Putamen (tissue), 1 donor: ENCODE results near the gene NPEPL1.
A peak's percentile ranks its signal among the peaks of the same experiment; 100 is the strongest.
"Not testable (repeated sequence)": the region's sequence is repeated elsewhere in the genome, so short reads cannot be mapped to it uniquely, and the experiment has no call there.

Experiments
- DNase-seq: peaks from one replicate; pipeline ENCODE4 v3.0.0-alpha.2; 2016; ENCODE audit warnings: low spot score

NPEPL1 gene

DNA sequence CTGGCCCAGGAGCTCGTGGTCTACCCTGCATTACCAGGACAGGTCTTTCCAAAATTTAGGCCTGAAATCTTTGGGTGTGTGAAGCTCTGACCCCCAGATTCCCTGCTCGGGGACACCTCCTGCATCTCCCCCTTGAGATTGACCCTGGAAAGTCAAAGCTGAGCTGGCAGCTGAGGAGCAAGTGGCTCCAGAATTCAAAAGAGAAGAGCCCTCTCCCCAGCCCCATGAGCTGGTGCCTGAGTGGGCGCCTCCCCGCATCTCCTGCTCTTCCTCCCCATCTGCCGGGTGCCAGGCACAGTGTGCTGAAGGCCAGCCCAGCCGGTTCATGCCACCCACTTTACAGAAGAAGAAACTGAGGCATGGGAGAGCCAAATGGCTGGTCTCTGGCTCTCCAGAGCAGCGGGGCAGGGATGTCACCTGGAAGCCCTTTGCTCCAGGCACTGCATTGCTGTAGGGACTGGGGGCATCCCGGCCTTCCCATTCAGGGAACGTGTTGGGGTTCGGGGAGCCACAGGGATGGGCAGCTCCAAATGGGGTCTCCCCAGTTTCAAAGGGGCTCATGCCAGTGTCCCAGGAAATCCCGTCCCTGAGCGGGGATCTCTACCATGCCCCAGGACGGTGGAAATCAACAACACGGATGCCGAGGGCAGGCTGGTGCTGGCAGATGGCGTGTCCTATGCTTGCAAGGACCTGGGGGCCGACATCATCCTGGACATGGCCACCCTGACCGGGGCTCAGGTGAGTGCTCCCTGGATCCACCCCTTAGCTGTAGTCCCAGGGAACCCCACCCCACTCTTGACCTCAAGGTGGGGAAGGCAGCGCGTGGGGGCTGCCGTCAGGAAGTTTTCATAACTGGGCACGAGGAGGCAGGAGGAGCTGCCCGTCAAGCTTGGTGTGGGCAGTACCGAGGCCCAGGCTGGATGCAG is 20.5 kb downstream of the NPEPL1 start:
- no peak for DNase-seq

DNA sequence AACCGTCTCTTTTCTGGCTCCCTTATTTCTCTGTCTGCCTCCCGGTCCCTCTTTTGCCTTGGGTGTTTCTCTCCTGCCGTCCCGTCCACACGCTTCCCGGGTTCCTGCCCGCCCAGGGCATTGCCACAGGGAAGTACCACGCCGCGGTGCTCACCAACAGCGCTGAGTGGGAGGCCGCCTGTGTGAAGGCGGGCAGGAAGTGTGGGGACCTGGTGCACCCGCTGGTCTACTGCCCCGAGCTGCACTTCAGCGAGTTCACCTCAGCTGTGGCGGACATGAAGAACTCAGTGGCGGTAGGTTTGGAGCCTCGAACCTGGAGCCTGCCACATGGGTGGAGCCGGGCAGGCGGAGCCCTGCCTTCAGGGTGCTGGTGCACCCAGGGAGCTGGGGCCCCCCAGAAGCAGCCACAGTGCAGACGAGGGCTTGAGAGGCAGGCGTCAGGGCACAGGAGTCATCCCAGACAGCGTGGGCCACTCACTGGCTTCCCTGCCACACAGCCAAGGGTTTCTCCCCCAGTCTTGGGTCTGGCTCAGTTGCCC is 21.3 kb downstream of the NPEPL1 start:
- no peak for DNase-seq

DNA sequence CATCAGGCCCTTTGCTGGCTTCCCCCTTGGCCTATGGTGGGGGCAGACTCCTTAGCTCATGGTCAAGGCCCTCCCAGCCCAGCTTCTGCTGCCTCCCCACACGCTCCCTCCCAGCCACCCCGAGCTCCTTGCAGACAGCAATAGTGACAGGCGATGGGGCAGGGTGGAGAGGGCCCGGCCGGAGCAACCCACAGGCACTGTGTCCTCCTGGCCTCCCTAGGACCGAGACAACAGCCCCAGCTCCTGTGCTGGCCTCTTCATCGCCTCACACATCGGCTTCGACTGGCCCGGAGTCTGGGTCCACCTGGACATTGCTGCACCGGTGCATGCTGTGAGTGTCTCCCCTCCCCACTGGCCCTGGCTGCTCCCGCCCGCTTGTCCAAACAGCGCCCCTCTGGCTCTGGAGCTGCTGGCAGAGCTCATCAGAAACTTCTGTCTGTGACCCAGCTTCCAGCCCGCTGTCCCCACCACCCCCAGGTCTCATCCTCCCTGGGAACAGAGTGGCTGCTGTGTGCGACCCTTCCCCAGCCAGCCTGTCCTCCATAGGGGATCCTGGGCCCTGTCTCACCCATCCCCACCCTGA is 21.8 kb downstream of the NPEPL1 start:
- no peak for DNase-seq

DNA sequence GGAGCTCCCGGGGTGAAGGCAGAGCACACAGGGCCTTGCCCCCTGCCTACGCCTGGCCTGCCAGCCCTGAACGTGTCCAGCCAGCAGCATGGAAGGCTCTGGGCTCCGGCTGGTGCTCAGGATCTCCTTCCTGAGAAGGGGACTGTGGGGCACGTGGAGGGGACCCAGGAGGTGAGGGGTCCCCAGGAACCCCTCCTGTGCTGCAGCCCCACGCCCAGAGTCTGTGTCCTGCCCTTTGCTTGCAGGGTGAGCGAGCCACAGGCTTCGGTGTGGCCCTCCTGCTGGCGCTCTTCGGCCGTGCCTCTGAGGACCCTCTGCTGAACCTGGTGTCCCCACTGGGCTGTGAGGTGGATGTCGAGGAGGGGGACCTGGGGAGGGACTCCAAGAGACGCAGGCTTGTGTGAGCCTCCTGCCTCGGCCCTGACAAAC is 22.3 kb downstream of the NPEPL1 start:
- no peak for DNase-seq

DNA sequence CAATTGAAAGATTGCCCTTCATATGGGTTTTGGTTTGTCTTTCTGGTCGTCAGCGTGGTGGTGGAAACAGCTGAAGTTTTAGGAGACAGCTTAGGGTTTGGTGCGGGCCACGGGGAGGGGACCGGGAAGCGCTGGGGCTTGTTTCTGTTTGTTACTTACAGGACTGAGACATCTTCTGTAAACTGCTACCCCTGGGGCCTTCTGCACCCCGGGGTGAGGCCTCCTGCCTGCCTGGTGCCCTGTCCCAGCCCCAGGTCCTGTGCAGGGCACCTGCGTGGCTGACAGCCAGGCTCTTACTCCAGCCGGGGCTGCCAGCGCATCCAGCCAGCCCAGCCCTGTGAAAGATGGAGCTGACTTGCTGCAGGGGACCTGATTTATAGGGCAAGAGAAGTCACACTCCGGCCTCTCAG is 22.8 kb downstream of the NPEPL1 start:
- no peak for DNase-seq

DNA sequence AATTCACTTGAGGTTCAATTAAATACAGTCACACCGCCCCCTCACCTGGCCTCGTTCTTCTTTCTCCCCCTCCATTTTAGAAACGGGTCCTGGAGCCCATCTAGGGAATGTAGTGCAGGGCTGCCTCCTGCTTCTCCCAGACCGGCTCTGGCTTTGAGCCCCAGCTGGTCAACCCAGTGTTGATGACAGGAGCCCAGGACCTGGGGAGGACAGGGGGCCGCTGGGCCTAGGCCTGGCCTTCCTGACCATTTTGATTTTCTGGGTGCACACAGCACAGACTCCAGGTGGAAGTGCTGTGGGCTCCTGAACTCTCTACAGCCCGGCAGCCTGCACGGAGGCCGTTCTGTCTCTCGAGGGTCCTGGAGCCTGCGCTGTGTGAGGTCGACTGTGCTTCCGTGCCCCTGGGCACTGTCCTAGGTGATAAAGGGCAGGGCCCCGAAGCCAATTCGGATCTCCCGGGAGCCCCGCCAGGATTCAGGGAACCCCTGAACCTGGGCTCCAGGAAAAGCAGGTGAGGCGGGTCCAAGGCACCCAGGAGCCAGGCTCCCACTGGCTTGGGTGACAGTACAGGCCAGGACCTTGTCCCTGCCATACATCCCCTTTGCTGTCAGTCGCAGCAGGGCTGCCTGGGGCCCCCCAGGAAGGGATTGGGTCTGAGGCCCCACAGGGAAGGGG is 23.3 kb downstream of the NPEPL1 start:
- DNase-seq = no peak

DNA sequence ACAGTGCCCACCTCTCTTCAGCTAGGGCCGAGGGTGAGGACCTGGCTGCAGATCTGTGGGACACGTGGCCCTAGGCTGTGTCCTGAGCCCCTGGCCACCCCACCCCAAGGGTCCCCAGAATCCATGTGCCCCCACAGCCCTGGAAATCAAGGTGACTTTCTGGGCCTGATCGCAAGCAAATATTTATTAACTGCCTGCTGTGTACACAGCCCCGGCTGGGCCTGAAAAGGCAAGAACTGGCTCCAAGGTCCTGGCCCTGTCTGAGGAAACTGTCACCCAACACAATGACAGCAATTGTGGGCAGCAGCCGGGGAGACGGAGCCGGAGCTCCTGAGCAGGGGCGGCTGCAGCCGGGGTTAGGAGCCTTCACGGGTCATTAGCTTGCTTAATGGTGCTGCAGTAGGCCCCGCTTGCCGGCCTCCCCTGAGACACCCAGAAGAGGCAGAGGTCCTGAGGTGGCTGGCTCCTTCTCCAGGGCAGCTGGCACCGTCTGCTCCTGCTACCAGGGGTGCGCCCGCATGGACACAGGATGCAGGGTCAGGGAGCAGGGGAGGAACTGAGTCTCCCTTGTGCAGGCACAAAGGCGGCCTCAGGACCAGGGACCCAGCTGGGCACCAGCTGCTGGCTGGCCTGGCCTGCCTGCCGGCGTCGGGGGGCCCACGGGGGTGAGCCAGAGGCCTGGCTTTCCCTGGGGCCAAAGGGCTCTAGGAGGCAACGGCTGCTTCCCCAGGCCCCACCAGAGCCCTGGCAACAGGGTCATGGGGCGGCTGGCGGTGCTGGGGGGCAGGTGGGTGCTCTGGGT is 24.1 kb downstream of the NPEPL1 start:
- DNase-seq = no peak

DNA sequence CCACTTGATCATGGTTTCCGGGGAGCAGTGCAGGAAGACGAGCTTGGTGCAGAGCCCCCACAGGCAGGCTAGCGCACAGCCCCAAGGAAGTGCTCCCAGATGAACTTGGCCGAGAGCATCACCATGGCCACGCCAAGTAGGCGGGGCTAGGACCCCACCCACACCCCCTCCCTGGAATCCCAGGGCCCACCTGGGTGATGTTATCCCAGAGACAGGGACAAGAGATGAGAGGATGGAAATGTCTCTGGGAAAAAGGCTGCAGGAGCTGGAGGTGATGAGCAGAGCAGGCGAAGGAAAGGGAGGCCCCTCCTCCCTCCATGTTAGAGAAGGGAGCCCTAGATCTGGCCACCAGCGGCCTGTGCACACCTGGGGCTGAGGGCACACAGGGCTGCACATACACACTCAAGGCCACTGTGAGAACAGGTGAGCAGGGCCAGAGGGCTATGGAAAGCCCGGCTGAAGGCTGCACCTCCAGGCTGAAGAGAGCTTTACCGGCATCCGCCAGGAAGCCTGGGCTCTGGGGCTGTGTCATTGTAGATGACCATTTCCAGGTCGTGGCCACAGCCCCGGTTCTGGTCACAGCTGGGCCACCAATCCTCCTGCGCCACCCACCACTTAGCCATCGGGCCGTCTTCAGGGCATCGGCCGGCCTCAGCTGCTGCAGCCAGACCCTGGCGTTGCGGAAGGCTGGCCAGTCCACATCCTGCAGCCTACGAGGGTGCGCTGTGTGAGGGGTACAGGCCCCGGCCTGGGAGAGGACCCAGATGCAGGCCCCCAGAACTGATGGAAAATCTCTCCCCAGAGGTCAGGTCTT is 24.9 kb downstream of the NPEPL1 start:
- DNase-seq = no peak

DNA sequence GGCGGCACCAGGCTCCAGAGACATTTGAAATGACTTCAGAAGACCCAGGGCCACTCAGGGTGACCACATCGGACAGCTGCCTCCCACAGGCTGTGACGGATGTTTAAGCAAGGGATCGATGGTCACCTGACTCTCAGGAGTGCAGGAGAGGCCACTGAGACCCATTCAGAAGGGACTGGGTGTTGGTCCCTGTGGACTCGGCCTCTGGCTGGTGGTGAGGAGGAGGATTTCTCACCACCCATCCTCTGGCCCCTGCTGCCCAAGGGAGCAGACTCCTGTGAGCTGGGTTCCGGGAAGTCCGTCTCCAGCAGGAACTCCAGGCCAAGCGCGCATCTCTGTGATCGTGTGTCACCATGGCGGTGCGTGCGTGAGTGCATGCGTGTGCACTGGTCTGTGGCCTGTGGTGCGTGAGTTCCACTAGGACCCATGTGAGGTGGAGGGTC is 25.5 kb downstream of the NPEPL1 start:
- no peak for DNase-seq

DNA sequence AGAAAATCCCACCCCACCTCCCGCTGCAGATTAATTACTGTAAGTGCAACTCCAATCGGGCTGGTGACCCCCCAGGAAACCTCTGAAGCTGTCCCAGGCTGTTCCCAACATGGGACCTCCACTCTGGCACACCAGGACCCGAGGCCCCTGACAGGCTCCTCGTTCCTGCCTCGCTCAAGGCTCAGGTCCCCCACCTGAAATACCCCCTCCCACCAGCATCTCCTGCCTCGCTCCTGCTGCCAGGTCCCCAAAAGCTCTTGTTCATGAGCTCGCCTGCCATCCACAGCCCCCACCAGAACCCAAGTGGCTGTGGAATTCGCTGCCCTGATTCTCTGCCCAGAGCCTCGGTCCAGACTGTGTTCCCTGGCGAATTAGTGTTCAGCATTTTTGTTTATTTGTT is 26.1 kb downstream of the NPEPL1 start:
- DNase-seq = no peak

DNA sequence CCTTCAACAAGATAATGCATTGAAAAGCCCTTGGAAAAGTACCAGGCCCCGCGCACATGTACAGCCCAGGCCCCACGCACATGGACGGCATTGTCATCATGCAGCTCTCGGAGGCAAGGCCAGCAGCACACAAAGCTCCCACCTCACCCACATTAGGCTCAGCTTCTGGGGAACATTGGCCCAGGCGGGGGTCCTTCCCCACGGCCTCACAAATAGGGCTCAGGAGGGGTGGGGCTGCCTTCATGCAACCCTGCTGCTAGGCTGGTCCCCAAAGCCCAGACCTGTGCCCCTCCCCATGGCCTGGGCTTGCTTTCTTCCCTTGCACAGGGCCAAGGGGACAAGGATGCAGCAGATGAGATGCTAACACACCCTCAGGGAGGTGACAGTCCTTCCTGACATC is 26.7 kb downstream of the NPEPL1 start:
- DNase-seq = peak; percentile 10

DNA sequence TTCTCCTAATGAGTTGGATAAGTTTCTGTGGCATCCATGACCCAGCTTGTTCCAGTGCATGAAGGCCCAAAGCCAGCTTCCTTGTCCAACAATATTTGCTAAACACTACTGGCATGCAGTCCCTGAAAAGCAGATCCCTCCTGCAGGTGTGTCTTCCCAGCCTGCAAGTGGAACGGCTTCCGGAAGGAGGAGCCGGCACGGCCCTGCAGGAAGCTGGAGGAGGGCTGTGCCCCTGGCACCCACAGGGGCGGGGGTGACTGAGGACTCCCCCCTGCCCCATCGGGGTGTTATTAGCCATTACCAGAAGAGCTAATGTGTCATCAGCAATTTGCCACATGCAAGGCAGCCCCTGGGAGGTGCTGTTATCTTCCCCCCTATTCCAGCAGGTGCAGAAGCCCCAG is 27.4 kb downstream of the NPEPL1 start:
- DNase-seq = no peak

DNA sequence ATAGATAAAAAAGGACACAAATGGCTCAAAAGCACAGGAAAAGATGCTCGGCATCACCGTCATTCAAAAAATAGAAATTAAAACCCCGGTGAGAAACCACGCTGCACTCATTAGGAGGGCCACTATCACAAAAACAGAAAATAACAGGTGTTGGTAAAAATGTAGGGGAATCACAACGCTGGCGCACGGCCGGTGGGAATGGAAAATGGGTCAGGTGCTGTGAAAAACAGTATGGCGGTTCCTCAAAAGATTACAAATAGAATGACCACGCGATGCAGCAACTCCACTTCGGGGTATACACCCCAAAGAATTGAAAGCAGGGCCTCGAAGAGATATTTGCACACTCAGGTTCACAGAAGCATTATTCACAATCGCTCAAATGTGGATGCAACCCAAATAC is 28.3 kb downstream of the NPEPL1 start:
- DNase-seq = no peak

DNA sequence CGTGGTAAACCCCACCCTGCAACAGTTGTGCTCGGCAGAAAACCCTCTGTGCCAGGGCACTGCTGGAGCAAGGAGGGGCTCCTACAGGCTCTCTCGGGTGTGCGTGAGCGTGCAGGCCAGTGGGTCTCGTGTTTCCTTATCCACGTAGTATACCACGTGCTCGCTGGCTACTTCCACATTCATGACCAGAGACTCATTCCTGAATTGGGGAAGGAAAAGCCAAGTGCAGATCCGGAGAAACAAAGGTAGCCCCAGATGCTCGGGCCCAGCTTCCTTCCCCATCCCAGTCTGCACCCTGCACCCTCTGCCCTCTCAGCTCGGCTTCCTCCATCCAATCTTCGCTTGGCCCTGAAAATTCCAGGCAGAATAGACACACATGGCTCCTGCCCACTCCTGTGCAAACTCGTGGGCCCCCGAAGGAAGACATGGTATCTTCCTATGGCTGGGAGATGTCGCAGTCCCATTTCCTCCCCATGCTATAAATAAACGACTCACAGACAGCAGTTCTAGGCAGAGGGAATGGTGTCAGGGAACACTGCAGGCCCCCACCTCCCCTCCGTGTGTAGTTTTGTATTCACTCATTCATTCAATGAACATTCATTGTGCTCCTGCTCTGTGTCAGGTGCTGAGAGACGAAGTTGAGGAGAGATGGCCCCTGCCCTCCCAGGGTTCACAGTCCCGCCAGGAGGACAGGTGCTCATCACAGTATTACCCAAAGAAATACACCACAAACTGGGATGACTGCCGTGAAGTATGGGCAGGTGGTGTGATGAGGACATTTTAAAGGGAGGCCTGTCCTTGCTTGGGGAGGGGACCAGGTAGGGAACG is 29.6 kb downstream of the NPEPL1 start:
- no peak for DNase-seq

DNA sequence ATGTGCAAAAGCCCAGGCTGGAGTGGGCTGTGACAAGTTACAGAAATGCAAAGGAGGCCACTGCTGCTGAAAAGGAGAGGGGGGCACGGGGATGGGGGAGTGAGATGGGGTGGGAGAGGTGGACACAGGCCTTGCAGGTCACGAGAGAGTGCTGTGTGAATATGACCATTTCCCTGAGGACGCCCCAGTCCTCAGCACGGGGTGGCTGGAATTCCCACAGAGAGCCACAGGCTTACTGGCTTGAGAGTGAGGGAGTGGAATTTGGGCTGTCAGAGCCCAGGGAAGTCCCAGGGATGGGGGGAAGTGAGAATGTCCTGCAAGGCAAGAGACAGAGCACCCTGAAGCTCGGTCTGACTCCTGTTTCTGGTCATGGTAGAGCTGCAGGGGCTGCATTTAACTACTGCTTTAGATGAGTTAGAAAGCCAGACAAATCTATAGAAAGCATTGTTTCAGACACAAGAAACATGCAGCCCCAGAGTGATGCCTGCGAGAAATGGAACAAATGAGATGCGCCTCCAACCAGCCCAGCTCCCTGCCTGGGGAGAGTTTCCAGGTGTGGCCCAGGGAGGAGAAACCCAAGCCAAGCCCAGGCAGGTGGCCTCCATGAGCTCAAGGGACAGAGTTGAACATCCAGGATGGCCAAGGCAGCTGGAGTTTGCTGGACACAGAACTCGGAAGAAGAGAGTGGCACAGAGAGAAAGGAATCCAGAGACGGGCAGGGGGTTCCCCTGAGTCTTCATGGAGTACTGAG is 30.5 kb downstream of the NPEPL1 start:
- DNase-seq = no peak

DNA sequence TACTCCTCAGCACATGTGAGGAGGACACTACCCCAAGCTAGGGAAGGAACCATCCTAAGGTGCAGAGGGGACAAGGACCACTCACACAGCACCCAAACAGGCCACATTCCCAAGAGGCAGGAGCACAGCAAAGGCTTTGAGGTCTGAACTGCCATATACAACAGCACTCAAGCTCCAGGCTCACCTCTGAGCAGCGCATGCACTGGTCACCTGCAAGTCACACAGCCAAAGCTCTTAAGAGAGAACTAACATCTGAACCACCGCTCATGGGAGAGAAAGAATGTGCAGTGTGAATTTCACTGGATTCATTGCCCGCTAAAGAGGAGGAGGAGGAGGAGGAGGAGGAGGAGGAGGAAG is 31.0 kb downstream of the NPEPL1 start:
- DNase-seq = no peak

DNA sequence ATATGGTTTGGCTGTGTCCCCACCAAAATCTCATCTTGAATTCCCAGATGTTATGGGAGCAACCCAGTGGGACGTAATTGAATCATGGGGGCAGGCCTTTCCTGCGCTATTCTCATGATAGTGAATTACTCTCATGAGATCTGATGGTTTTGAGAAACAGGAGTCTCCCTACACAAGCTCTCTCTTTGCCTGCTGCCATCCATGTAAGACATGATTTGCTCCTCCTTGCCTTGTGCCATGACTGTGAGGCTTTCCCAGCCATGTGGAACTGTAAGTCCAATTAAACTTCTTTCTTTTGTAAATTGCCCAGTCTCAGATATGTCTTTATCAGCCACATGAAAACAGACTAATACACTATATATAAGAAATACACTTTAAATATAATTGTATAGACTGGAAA is 33.6 kb downstream of the NPEPL1 start:
- DNase-seq = not testable (repeated sequence)

DNA sequence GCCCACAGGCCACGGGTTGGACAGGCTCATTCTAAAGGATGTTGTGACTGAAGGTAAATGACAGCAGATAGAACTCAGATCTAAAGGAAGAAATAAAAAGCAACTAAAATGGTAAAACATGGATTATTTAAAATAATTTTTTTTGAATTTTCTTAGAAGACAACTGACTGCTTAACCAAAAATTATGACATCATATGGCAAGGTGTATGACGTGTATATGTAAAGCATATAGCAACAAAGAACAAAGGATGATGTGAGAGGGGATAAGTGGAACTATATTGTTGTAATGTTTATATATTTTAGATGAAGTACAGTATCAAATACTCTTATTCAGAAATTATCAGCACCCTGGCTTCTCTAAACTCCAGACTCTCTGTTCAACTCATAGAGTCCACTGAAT is 38.6 kb downstream of the NPEPL1 start:
- no peak for DNase-seq

DNA sequence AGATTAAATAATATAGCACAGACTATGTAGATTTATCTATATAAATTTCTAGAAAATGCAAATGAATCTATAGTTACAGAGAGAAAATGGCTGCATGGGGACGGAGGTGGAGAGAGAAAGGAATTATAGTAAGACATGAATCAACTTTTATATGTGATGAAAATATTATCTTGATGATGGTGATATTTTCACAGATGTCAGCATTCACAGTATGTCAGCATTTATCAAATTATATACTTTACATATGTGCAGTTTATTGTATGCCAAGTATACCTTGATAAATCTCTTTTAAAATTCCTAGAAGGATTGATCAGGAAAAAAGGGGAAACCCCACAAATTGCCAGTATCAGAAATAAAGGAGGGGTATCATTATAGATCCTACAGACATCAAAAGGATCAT is 44.6 kb downstream of the NPEPL1 start:
- DNase-seq = no peak
